ENCODE results near the gene ZNF2. TPM values are rescaled to one million over a fixed set of nuclear protein-coding genes. Genes with fewer than 3 reads are reported as not detected.

Gene ZNF2
- total and polyA plus RNA-seq, 2 of the 13 experiments (the other 11 are each of a cell fraction or from before 2014, with no cell fraction given): 4.3 to 6.1 TPM

GRCh38 chr2:95159690-95160449 lies 5.7 kb upstream of the ZNF2 start, which contains the start of gene ZNF514 (continued):
- TF ChIP-seq TIGD3 (CRISPR knock-in tag; IDR thresholded peaks at IDR 0.05; ENCODE audit: borderline replicate concordance) (no peak), NFIB (CRISPR knock-in tag; IDR thresholded peaks at IDR 0.05; ENCODE audit: borderline replicate concordance) (no peak), NFRKB (IDR thresholded peaks at IDR 0.05) (no peak), ZBTB25 (CRISPR knock-in tag; IDR thresholded peaks at IDR 0.05) (no peak), PRDM15 (CRISPR knock-in tag; IDR thresholded peaks at IDR 0.05) (no peak), THAP7 (CRISPR knock-in tag; IDR thresholded peaks at IDR 0.05) (no peak), ZNF570 (CRISPR knock-in tag; IDR thresholded peaks at IDR 0.05; ENCODE audit: borderline replicate concordance) (no peak), ZFP36L1 (CRISPR knock-in tag; IDR thresholded peaks at IDR 0.05) (no peak), TP53 (CRISPR knock-in tag; conservative IDR thresholded peaks at IDR 0.05) (no peak), ZFP90 (CRISPR knock-in tag; IDR thresholded peaks at IDR 0.05; ENCODE audit: borderline replicate concordance) (no peak), HDAC6 (IDR thresholded peaks at IDR 0.05; ENCODE audit: low read depth, low read length) (no peak), GZF1 (CRISPR knock-in tag; IDR thresholded peaks at IDR 0.05) (no peak), FLYWCH1 (CRISPR knock-in tag; IDR thresholded peaks at IDR 0.05) (no peak), U2AF2 (IDR thresholded peaks at IDR 0.05; ENCODE audit: low read depth, low read length) (no peak), HNF1A (IDR thresholded peaks at IDR 0.05; ENCODE audit: low read depth) (no peak), HNF1A (CRISPR knock-in tag; IDR thresholded peaks at IDR 0.05; ENCODE audit: borderline replicate concordance) (no peak), ZBTB38 (CRISPR knock-in tag; IDR thresholded peaks at IDR 0.05) (peak; percentile 99), SPEN (CRISPR knock-in tag; IDR thresholded peaks at IDR 0.05; ENCODE audit: low read depth) (no peak; the same call in 1 of the 2 replicates)

Data from HepG2 (cell line).